CD14-positive monocyte (primary cell): Measurements from ENCODE around the gene TTC28. TPM values are rescaled to one million over a fixed set of nuclear protein-coding genes. Genes with fewer than 3 reads are reported as not detected.

Experiments used
- DNase-seq, 3 donors: peaks; one replicate each; pipeline ENCODE4 v3.0.0-alpha.2; 2011 to 2022
- H2AFZ ChIP-seq: 2 replicates; pipeline ENCODE4 v1.6.0; 2012; ENCODE audit warnings: mild to moderate bottlenecking, low read depth, low read length, inconsistent platforms; ENCODE audit not compliant: insufficient read depth, poor library complexity, severe bottlenecking
- H3K27ac ChIP-seq, 2 donors: 1 replicate in 1 of 2; 2 replicates in 1 of 2; pipeline ENCODE4 v1.5.1; 2012 to 2013; ENCODE audit warnings: low read length in 2 of 2, control low read depth in 1 of 2, inconsistent platforms in 1 of 2, low read depth in 1 of 2, mild to moderate bottlenecking in 1 of 2
- H3K27me3 ChIP-seq, 2 donors: one replicate each; pipeline versions ENCODE4 v1.6.0 to v1.6.1; 2011 to 2013; ENCODE audit warnings: low read length in 2 of 2; ENCODE audit not compliant: control insufficient read depth in 2 of 2, insufficient read depth in 2 of 2
- H3K36me3 ChIP-seq, 2 donors: replicated peaks in 1 of 2; 1 replicate in 1 of 2; 2 replicates in 1 of 2; pipeline versions ENCODE4 v1.5.1 to v1.6.1; 2012 to 2013; ENCODE audit warnings: low read length in 2 of 2, control low read depth in 1 of 2, inconsistent platforms in 1 of 2, mild to moderate bottlenecking in 1 of 2; ENCODE audit not compliant: insufficient read depth in 2 of 2, control insufficient read depth in 1 of 2
- H3K4me1 ChIP-seq, 2 donors: 1 replicate in 1 of 2; 2 replicates in 1 of 2; pipeline versions ENCODE4 v1.5.1 to v1.6.1; 2012 to 2013; ENCODE audit warnings: low read length in 2 of 2, control low read depth in 1 of 2, inconsistent platforms in 1 of 2, mild to moderate bottlenecking in 1 of 2, moderate library complexity in 1 of 2; ENCODE audit not compliant: insufficient read depth in 2 of 2, control insufficient read depth in 1 of 2
- H3K4me2 ChIP-seq: replicated peaks from 2 replicates; pipeline ENCODE3; 2012; ENCODE audit warnings: low read length, moderate library complexity, mild to moderate bottlenecking; ENCODE audit not compliant: poor library complexity, severe bottlenecking; ENCODE audit errors: extremely low read depth
- H3K4me3 ChIP-seq, 3 experiments: fragments of 200-600 bp in 1 of 3; sonication (generic) in 1 of 3; replicated peaks in 1 of 3; 1 replicate in 2 of 3; 2 replicates in 1 of 3; pipeline ENCODE4 v1.5.1; 2011 to 2013; ENCODE audit warnings: low read length in 3 of 3, mild to moderate bottlenecking in 3 of 3, control low read depth in 2 of 3, low read depth in 2 of 3, inconsistent platforms in 1 of 3, moderate library complexity in 1 of 3
- H3K79me2 ChIP-seq: 2 replicates; pipeline ENCODE4 v1.6.0; 2012; ENCODE audit warnings: mild to moderate bottlenecking, control low read depth, inconsistent platforms, low read length, moderate library complexity; ENCODE audit not compliant: insufficient read depth
- H3K9ac ChIP-seq: 2 replicates; pipeline ENCODE4 v1.6.0; 2017; ENCODE audit warnings: low read length, mild to moderate bottlenecking; ENCODE audit not compliant: insufficient read depth, poor library complexity, severe bottlenecking
- H3K9me3 ChIP-seq, 2 donors: replicated peaks in 1 of 2; 1 replicate in 1 of 2; 2 replicates in 1 of 2; pipeline versions ENCODE4 v1.5.1 to v1.6.1; 2012 to 2013; ENCODE audit warnings: low read length in 2 of 2, control low read depth in 1 of 2; ENCODE audit not compliant: control insufficient read depth in 1 of 2, insufficient read depth in 1 of 2
- H4K20me1 ChIP-seq: 2 replicates; pipeline ENCODE4 v1.6.0; 2012; ENCODE audit warnings: mild to moderate bottlenecking, low read length, control low read depth, moderate library complexity; ENCODE audit not compliant: insufficient read depth
- H3K27ac Mint-ChIP-seq, 7 donors: one replicate each; pipeline ENCODE4 v1.8.0; 2020; ENCODE audit warnings: mild to moderate bottlenecking in 7 of 7, mixed read lengths in 7 of 7, moderate library complexity in 6 of 7, inconsistent platforms in 2 of 7
- H3K27me3 Mint-ChIP-seq, 3 donors: one replicate each; pipeline ENCODE4 v1.8.0; 2021 to 2022; ENCODE audit warnings: low read depth in 3 of 3, mild to moderate bottlenecking in 3 of 3, mixed read lengths in 3 of 3, moderate library complexity in 3 of 3, inconsistent platforms in 1 of 3
- H3K36me3 Mint-ChIP-seq, 2 donors: one replicate each; pipeline ENCODE4 v1.8.0; 2020; ENCODE audit warnings: mixed read lengths in 2 of 2, inconsistent platforms in 1 of 2, mild to moderate bottlenecking in 1 of 2
- H3K4me1 Mint-ChIP-seq: one replicate; pipeline ENCODE4 v1.8.0; 2020; ENCODE audit warnings: mild to moderate bottlenecking, mixed read lengths
- H3K4me3 Mint-ChIP-seq, 2 donors: one replicate each; pipeline ENCODE4 v1.8.0; 2020; ENCODE audit warnings: mild to moderate bottlenecking in 2 of 2, mixed read lengths in 2 of 2, moderate library complexity in 1 of 2
- H3K9me3 Mint-ChIP-seq, 7 donors: one replicate each; pipeline ENCODE4 v1.8.0; 2020 to 2022; ENCODE audit warnings: mixed read lengths in 7 of 7, mild to moderate bottlenecking in 6 of 7, moderate library complexity in 6 of 7, inconsistent platforms in 2 of 7
- CTCF ChIP-seq: fragments of 200-600 bp; IDR thresholded peaks from one replicate; pipeline ENCODE4 v1.8.0; 2022; ENCODE audit warnings: antibody characterized with exemption, mild to moderate bottlenecking
- WGBS: methylation state at CpG from one replicate; pipeline ENCODE4 v1.1.5; 2013; ENCODE audit warnings: missing lambda C conversion rate; ENCODE audit not compliant: insufficient coverage; 5-methylcytosine and 5-hydroxymethylcytosine counted together
- intact Hi-C, 2 donors: fragments of 100-400 bp; cut with micrococcal nuclease; formaldehyde crosslinking; loops; one replicate each; pipeline versions ENCODE4 v1.15.0 to v1.15.1; 2023
- polyA plus RNA-seq, 3 donors: library from polyadenylated mRNA; depleted of rRNA in 1 of 3; unstranded in 2 of 3; stranded (reverse) in 1 of 3; fragments of 300-500 nt in 2 of 3; fragments of >200 nt in 1 of 3; fragmentation: Illumina TruSeq in 2 of 3; gene quantifications; 1 replicate in 2 of 3; 2 replicates in 1 of 3; pipeline ENCODE4 v1.2.3, GENCODE V29; 2012 to 2021

The TTC28 gene
- polyA plus RNA-seq, 3 donors, result 0.24 to 0.61 TPM; not detected in 1

GRCh38 chr22:27959335-27960090, 720.1 kb downstream of the TTC28 start:
- no peak overlapping the region for H3K4me2 ChIP-seq
- H3K9me3 ChIP-seq, result no peaks in the 10 kb centered on the region
- no peak overlapping the region for H3K27ac Mint-ChIP-seq
- no peak overlapping the region for H3K4me3 Mint-ChIP-seq
- H2AFZ ChIP-seq, result no peak overlapping the region
- H4K20me1 ChIP-seq, result no peaks in the 10 kb centered on the region
- no peaks in the 10 kb centered on the region for H3K4me1 Mint-ChIP-seq
- no peak for DNase-seq
- no peak overlapping the region for H3K4me3 ChIP-seq
- H3K27ac ChIP-seq, result no peak overlapping the region
- peaks cover 0 to 4% (median 0%) of the 10 kb centered on the region in 7 donors for H3K9me3 Mint-ChIP-seq
- no peak overlapping the region for H3K9ac ChIP-seq
- WGBS, result 92% methylated on average over 6 of the region's 8 CpGs
- no peaks in the 10 kb centered on the region for H3K4me1 ChIP-seq
- no peaks in the 10 kb centered on the region for H3K36me3 Mint-ChIP-seq
- H3K79me2 ChIP-seq, result no peaks in the 10 kb centered on the region
- no peaks in the 10 kb centered on the region for H3K36me3 ChIP-seq
- no peaks in the 10 kb centered on the region for H3K27me3 ChIP-seq
- no peak for TF ChIP-seq CTCF
- intact Hi-C loops, result no loop called here
- no peaks in the 10 kb centered on the region for H3K27me3 Mint-ChIP-seq

GRCh38 chr22:27952779-27953178, 726.9 kb downstream of the TTC28 start:
- intact Hi-C loops, result no loop called here
- no peaks in the 10 kb centered on the region for H3K36me3 Mint-ChIP-seq
- DNase-seq, result peak; percentile 1 to 6 (median 4)
- Histone ChIP-seq H4K20me1 (no peaks in the 10 kb centered on the region), H3K9ac (no peak overlapping the region), H3K4me2 (no peak overlapping the region), H3K9me3 (no peaks in the 10 kb centered on the region), H3K36me3 (no peaks in the 10 kb centered on the region), H3K79me2 (no peaks in the 10 kb centered on the region), H3K27me3 (no peaks in the 10 kb centered on the region), H3K27ac (no peak overlapping the region), H3K4me3 (no peak overlapping the region), H3K4me1 (peaks cover 7 to 11% of the 10 kb centered on the region in 2 donors), H2AFZ (peak overlapping the region; percentile 11)
- H3K27me3 Mint-ChIP-seq, result no peaks in the 10 kb centered on the region
- peaks cover 0 to 4% (median 0%) of the 10 kb centered on the region in 7 donors for H3K9me3 Mint-ChIP-seq
- peak overlapping the region in 1 of 2 donors; percentile 64 for H3K4me3 Mint-ChIP-seq
- H3K4me1 Mint-ChIP-seq, result peaks cover 13% of the 10 kb centered on the region
- WGBS, result no CpG with 5 or more reads among the region's 3 CpGs
- peak overlapping the region in 2 of 7 donors; percentile 20 to 58 for H3K27ac Mint-ChIP-seq
- no peak for TF ChIP-seq CTCF
